MM.1S (cell line): Measurements from ENCODE around the gene ASB5.

ENCODE experiments used
- DNase-seq: peaks from one replicate; pipeline ENCODE4 v3.0.0-alpha.2; 2015
- H2AFZ ChIP-seq: fragments of 300-600 bp; sonication (generic); 2 replicates; pipeline ENCODE4 v1.6.0; 2016; ENCODE audit warnings: antibody characterized with exemption, low read length
- H3F3A ChIP-seq: fragments of 300-600 bp; sonication (generic); 2 replicates; pipeline ENCODE4 v1.6.1; 2016; ENCODE audit warnings: mild to moderate bottlenecking, antibody characterized with exemption, low read length, moderate library complexity, mixed read lengths; ENCODE audit not compliant: insufficient read depth
- H3K27ac ChIP-seq: fragments of 300-600 bp; sonication (generic); 2 replicates; pipeline ENCODE4 v1.5.1; 2016; ENCODE audit warnings: mild to moderate bottlenecking, low read length
- H3K27me3 ChIP-seq: fragments of 300-600 bp; sonication (generic); replicated peaks from 2 replicates; pipeline ENCODE4 v1.6.0; 2016; ENCODE audit warnings: low read length; ENCODE audit not compliant: insufficient read depth
- H3K36me3 ChIP-seq: fragments of 300-600 bp; sonication (generic); replicated peaks from 2 replicates; pipeline ENCODE4 v1.6.1; 2016; ENCODE audit warnings: mild to moderate bottlenecking, low read length, mixed read lengths; ENCODE audit not compliant: insufficient read depth
- H3K4me1 ChIP-seq: fragments of 300-600 bp; sonication (generic); 2 replicates; pipeline ENCODE4 v1.6.1; 2016; ENCODE audit warnings: low read length, mixed read lengths
- H3K4me2 ChIP-seq: fragments of 300-600 bp; sonication (generic); 2 replicates; pipeline ENCODE4 v1.6.0; 2016; ENCODE audit warnings: low read depth, low read length
- H3K4me3 ChIP-seq: fragments of 300-600 bp; sonication (generic); 2 replicates; pipeline ENCODE4 v1.5.1; 2016; ENCODE audit warnings: low read length, mixed read lengths
- H3K79me2 ChIP-seq: fragments of 300-600 bp; sonication (generic); 2 replicates; pipeline ENCODE4 v1.6.1; 2016; ENCODE audit warnings: mixed run types, low read length, mixed read lengths
- H3K9ac ChIP-seq: fragments of 300-600 bp; sonication (generic); 2 replicates; pipeline ENCODE4 v1.6.1; 2016; ENCODE audit warnings: low read length, mixed read lengths
- H3K9me2 ChIP-seq: fragments of 300-600 bp; sonication (generic); replicated peaks from 2 replicates; pipeline ENCODE4 v1.6.1; 2016; ENCODE audit warnings: mild to moderate bottlenecking, low read length, mixed read lengths; ENCODE audit not compliant: insufficient read depth
- H3K9me3 ChIP-seq: fragments of 300-600 bp; sonication (generic); replicated peaks from 2 replicates; pipeline ENCODE4 v1.6.1; 2016; ENCODE audit warnings: mild to moderate bottlenecking, low read length, mixed read lengths; ENCODE audit not compliant: insufficient read depth
- H4K20me1 ChIP-seq: fragments of 300-600 bp; sonication (generic); 2 replicates; pipeline ENCODE4 v1.6.1; 2016; ENCODE audit warnings: mild to moderate bottlenecking, low read length, moderate library complexity, mixed read lengths; ENCODE audit not compliant: insufficient read depth
- EZH2 ChIP-seq: fragments of 300-600 bp; sonication (generic); optimal IDR thresholded peaks from 2 replicates; pipeline ENCODE3; 2017; ENCODE audit warnings: low read depth, mild to moderate bottlenecking, antibody characterized with exemption, low read length, mixed read lengths
- EZH2phosphoT487 ChIP-seq: fragments of 300-600 bp; sonication (generic); IDR thresholded peaks from 2 replicates; pipeline ENCODE4 v1.6.1; 2018; ENCODE audit warnings: antibody characterized with exemption, low read length
- TF ChIP-seq, protein P1 (sequence below): fragments of 300-600 bp; sonication (generic); IDR thresholded peaks from 2 replicates; pipeline ENCODE4 v1.5.1; 2016; ENCODE audit warnings: antibody characterized with exemption, low read length, mixed read lengths

Gene ASB5

DNA sequence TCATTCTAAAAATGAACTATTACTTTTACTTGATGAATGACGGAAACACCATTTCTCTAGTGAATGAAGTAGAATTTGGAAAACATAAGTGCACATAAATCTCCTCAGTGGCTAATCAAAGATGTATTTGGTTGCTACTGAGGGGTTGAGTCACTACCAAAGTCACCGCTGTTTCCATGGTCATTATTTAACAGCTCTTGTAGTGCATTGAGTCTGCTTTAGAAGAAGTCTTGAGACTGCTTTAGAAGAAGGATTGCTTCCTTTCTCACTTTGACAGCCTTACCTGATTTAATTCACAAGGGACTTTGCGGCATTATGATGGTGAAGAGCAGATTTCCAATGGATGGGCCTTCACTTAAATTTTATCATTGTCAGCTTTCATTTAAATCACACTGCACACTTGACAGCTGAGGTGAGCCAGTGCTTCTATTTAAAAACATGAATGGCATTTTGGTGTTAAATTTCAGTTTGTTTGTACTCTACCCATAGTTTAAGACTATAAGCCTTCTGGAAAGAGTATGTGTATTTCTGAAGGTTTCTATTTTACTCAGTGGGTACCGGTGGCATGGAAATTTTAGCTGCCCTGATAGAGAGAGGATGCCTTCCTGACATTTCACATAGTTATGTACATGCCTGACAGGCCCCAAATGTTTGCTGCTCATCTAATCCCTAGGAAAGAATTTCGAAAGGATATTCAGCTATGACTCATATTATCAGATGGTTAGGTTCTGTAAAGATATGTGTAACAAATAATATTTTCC is 9.5 kb downstream of the ASB5 start:
- no peaks in the 10 kb centered on the region for H3K9me2 ChIP-seq
- H4K20me1 ChIP-seq, result no peaks in the 10 kb centered on the region
- no peaks in the 10 kb centered on the region for H3K36me3 ChIP-seq
- no peak for TF ChIP-seq EZH2
- TF ChIP-seq, protein P1, sequence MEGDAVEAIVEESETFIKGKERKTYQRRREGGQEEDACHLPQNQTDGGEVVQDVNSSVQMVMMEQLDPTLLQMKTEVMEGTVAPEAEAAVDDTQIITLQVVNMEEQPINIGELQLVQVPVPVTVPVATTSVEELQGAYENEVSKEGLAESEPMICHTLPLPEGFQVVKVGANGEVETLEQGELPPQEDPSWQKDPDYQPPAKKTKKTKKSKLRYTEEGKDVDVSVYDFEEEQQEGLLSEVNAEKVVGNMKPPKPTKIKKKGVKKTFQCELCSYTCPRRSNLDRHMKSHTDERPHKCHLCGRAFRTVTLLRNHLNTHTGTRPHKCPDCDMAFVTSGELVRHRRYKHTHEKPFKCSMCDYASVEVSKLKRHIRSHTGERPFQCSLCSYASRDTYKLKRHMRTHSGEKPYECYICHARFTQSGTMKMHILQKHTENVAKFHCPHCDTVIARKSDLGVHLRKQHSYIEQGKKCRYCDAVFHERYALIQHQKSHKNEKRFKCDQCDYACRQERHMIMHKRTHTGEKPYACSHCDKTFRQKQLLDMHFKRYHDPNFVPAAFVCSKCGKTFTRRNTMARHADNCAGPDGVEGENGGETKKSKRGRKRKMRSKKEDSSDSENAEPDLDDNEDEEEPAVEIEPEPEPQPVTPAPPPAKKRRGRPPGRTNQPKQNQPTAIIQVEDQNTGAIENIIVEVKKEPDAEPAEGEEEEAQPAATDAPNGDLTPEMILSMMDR, result no peak
- TF ChIP-seq EZH2phosphoT487, result no peak
- H3K4me1 ChIP-seq, result peaks cover 9% of the 10 kb centered on the region
- H3K9ac ChIP-seq, result no peak overlapping the region
- no peak overlapping the region for H3K4me2 ChIP-seq
- no peaks in the 10 kb centered on the region for H3K9me3 ChIP-seq
- no peak overlapping the region for H3K27ac ChIP-seq
- DNase-seq, result no peak
- H2AFZ ChIP-seq, result no peak overlapping the region
- no peak overlapping the region for H3K4me3 ChIP-seq
- H3F3A ChIP-seq, result no peaks in the 10 kb centered on the region
- no peaks in the 10 kb centered on the region for H3K27me3 ChIP-seq
- H3K79me2 ChIP-seq, result no peaks in the 10 kb centered on the region

DNA sequence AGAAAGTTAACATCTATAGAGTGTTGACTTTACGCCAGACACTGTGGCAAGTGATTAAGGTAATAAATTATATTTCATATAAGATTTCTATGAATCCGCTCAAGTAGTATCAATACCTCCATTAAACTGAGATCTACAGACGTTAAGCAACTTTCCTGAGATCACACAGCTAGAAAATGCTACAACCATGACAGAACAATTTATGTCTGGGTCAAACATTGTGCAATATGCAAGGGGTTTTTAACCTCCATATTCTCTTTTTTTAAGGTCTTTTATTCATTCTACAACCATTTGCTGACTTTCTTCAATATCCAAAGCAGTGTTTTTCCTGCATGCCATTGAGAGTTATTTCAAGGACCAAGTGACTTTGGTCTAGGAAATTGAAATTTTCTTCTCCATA is 10.9 kb downstream of the ASB5 start:
- no peaks in the 10 kb centered on the region for H3F3A ChIP-seq
- H3K9me3 ChIP-seq, result no peaks in the 10 kb centered on the region
- no peak for DNase-seq
- no peaks in the 10 kb centered on the region for H4K20me1 ChIP-seq
- no peaks in the 10 kb centered on the region for H3K27me3 ChIP-seq
- H3K9ac ChIP-seq, result no peak overlapping the region
- H3K4me1 ChIP-seq, result peaks cover 9% of the 10 kb centered on the region
- H3K9me2 ChIP-seq, result no peaks in the 10 kb centered on the region
- no peak overlapping the region for H2AFZ ChIP-seq
- H3K4me2 ChIP-seq, result no peak overlapping the region
- H3K4me3 ChIP-seq, result no peak overlapping the region
- no peak for TF ChIP-seq EZH2phosphoT487
- no peak for TF ChIP-seq EZH2
- TF ChIP-seq, protein P1, result no peak
- H3K36me3 ChIP-seq, result no peaks in the 10 kb centered on the region
- H3K79me2 ChIP-seq, result no peaks in the 10 kb centered on the region
- no peak overlapping the region for H3K27ac ChIP-seq

DNA sequence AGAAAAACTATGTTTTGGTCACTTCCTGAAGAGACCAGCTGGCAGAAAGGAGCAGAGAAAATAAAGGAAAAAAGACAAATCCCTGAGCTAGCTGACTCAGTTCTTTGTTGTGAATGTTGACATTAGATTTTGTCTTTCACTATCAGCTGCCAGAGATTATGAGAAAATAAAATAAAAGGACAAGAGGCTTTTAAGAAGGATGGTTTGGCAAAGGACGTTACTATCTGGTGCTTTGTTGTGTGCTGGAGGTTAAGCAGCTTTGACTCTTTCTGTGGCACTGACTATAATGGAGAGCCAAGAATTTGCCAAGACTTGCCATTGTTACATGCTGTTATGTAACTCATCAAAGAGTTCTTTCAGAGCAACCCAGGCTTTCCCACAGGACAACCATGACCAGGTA is 12.1 kb downstream of the ASB5 start:
- Histone ChIP-seq H3K4me3 (no peak overlapping the region), H3K79me2 (no peaks in the 10 kb centered on the region), H3K27me3 (no peaks in the 10 kb centered on the region), H2AFZ (no peak overlapping the region), H3K9ac (no peak overlapping the region), H3K4me1 (no peaks in the 10 kb centered on the region), H4K20me1 (no peaks in the 10 kb centered on the region), H3K4me2 (no peak overlapping the region), H3K9me2 (no peaks in the 10 kb centered on the region), H3K36me3 (no peaks in the 10 kb centered on the region), H3K27ac (no peak overlapping the region), H3K9me3 (no peaks in the 10 kb centered on the region), H3F3A (no peaks in the 10 kb centered on the region)
- DNase-seq, result no peak
- TF ChIP-seq EZH2 (no peak), EZH2phosphoT487 (no peak)
- TF ChIP-seq, protein P1, result no peak
